ENCODE data around the gene HNRNPF. TPM values are rescaled to one million over a fixed set of nuclear protein-coding genes. Genes with fewer than 3 reads are reported as not detected.
"Not testable (repeated sequence)": the region's sequence is repeated elsewhere in the genome, so short reads cannot be mapped to it uniquely, and the experiment has no call there.

HNRNPF gene
- total RNA-seq, 3 donors from 2014 or later: 212 to 229 (median 227) TPM

- ATAC-seq: no peak
- intact Hi-C loops (cut with DNase I, micrococcal nuclease): no loop called here
- no peak for DNase-seq
- Histone ChIP-seq H3K4me1 (ENCODE audit: low read depth) (no peaks in the 10 kb centered on the region), H3K36me3 (ENCODE audit: low read depth) (no peaks in the 10 kb centered on the region), H3K4me3 (no peak overlapping the region), H3K9me3 (no peaks in the 10 kb centered on the region)
- TF ChIP-seq CTCF (IDR thresholded peaks at IDR 0.05): no peak
Observed at GRCh38 chr10:43338117-43338516, 70.9 kb downstream of the HNRNPF start.

- H3K36me3 ChIP-seq (ENCODE audit: low read depth); intact Hi-C loops (cut with DNase I, micrococcal nuclease); ATAC-seq; DNase-seq; H3K4me3 ChIP-seq; H3K9me3 ChIP-seq; H3K4me1 ChIP-seq (ENCODE audit: low read depth): not testable (repeated sequence)
Observed at GRCh38 chr10:43337536-43337935, 71.5 kb downstream of the HNRNPF start.

- no peak for TF ChIP-seq CTCF (IDR thresholded peaks at IDR 0.05)
- H3K9me3 ChIP-seq: no peaks in the 10 kb centered on the region
- H3K4me3 ChIP-seq: no peak overlapping the region
- H3K4me1 ChIP-seq (ENCODE audit: low read depth): no peaks in the 10 kb centered on the region
- no peak for DNase-seq
- peak; percentile 78 for ATAC-seq
- no peaks in the 10 kb centered on the region for H3K36me3 ChIP-seq (ENCODE audit: low read depth)
- intact Hi-C loops (cut with DNase I, micrococcal nuclease): no loop called here
Observed at GRCh38 chr10:43336641-43337318, 72.2 kb downstream of the HNRNPF start.

GRCh38 chr10:43336061-43336460 lies 72.9 kb downstream of the HNRNPF start:
- Histone ChIP-seq H3K9me3 (no peaks in the 10 kb centered on the region), H3K4me3 (no peak overlapping the region), H3K4me1 (ENCODE audit: low read depth) (no peaks in the 10 kb centered on the region), H3K36me3 (ENCODE audit: low read depth) (no peaks in the 10 kb centered on the region)
- DNase-seq (no peak), ATAC-seq (no peak)
- intact Hi-C loops (cut with DNase I, micrococcal nuclease): no loop called here
- TF ChIP-seq CTCF (IDR thresholded peaks at IDR 0.05): no peak

Other genes with a start within 250 kb of the HNRNPF start
- 1 to 10 TPM in 1 of 3 donors, under 1 TPM in 2; 0.43 to 1.2 (median 0.58) TPM for gene RASGEF1A, start 142.1 kb downstream of the HNRNPF start, total RNA-seq
- not detected for gene FXYD4, start 37.5 kb downstream of the HNRNPF start, total RNA-seq
- gene ZNF487, start 27.9 kb upstream of the HNRNPF start, total RNA-seq: 1 to 10 TPM; 4.2 to 7.6 (median 7.5) TPM
- gene ZNF239, start 165.4 kb upstream of the HNRNPF start, total RNA-seq: 1 to 10 TPM; 1.5 to 3.7 (median 1.9) TPM
- 1 to 10 TPM; 2.4 to 5.8 (median 4.3) TPM for gene ZNF485, start 197.3 kb upstream of the HNRNPF start, total RNA-seq
- gene ZNF32, start 239.7 kb upstream of the HNRNPF start, total RNA-seq: 10 to 100 TPM; 10.6 to 46.5 (median 14.8) TPM

All from mucosa of descending colon (tissue), 3 donors.